GM15510 (cell line): ENCODE measurements around the gene PIN1.

ENCODE experiments used
- POLR2A ChIP-seq: IDR thresholded peaks from 3 replicates; pipeline ENCODE4 v1.6.1; 2011; ENCODE audit warnings: borderline replicate concordance; ENCODE audit not compliant: insufficient read length; ENCODE audit errors: extremely low read depth

PIN1 gene

GRCh38 chr19:9891609-9892373 lies 56.7 kb downstream of the PIN1 start:
- no peak for TF ChIP-seq POLR2A
